KMS-11 (cell line): ENCODE measurements around the gene TIMD4.

Source experiments
- H2AFZ ChIP-seq: fragments of 200-600 bp; sonication (generic); 2 replicates; pipeline ENCODE4 v1.6.1; 2016; ENCODE audit warnings: antibody characterized with exemption, mixed run types, low read depth
- H3K27ac ChIP-seq: fragments of 200-600 bp; sonication (generic); 2 replicates; pipeline ENCODE4 v1.6.1; 2016; ENCODE audit warnings: mild to moderate bottlenecking, mixed run types
- H3K27me3 ChIP-seq: fragments of 200-600 bp; sonication (generic); 2 replicates; pipeline ENCODE4 v1.6.1; 2017; ENCODE audit warnings: mild to moderate bottlenecking, low read depth, mixed run types, moderate library complexity; ENCODE audit not compliant: insufficient read depth
- H3K36me3 ChIP-seq: fragments of 200-600 bp; sonication (generic); 2 replicates; pipeline ENCODE4 v1.6.1; 2017; ENCODE audit warnings: mild to moderate bottlenecking, mixed run types; ENCODE audit not compliant: insufficient read depth
- H3K4me1 ChIP-seq: fragments of 200-600 bp; sonication (generic); 2 replicates; pipeline ENCODE4 v1.6.1; 2016; ENCODE audit warnings: mild to moderate bottlenecking, low read depth, mixed run types; ENCODE audit not compliant: poor library complexity, severe bottlenecking
- H3K4me2 ChIP-seq: fragments of 200-600 bp; sonication (generic); 2 replicates; pipeline ENCODE4 v1.7.0; 2016; ENCODE audit warnings: mild to moderate bottlenecking, mixed run types
- H3K4me3 ChIP-seq: fragments of 200-600 bp; sonication (generic); IDR thresholded peaks from 2 replicates; pipeline ENCODE4 v1.6.1; 2017; ENCODE audit warnings: low read depth, low read length, mixed read lengths; ENCODE audit not compliant: insufficient read depth
- H3K79me2 ChIP-seq: fragments of 200-600 bp; sonication (generic); 2 replicates; pipeline ENCODE4 v1.6.1; 2016; ENCODE audit warnings: low read depth, mixed run types; ENCODE audit not compliant: insufficient read depth
- H3K9ac ChIP-seq: fragments of 200-600 bp; sonication (generic); 2 replicates; pipeline ENCODE4 v1.6.1; 2016; ENCODE audit warnings: mild to moderate bottlenecking, mixed run types
- H4K20me1 ChIP-seq: fragments of 200-600 bp; sonication (generic); 2 replicates; pipeline ENCODE4 v1.6.1; 2016; ENCODE audit warnings: mild to moderate bottlenecking, mixed run types; ENCODE audit not compliant: insufficient read depth
- TF ChIP-seq, protein P1 (sequence below): fragments of 200-600 bp; sonication (generic); conservative IDR thresholded peaks from 2 replicates; pipeline ENCODE4 v1.6.1; 2017; ENCODE audit warnings: low read depth, mild to moderate bottlenecking, antibody characterized with exemption, low read length, moderate library complexity, mixed read lengths

Gene TIMD4

DNA sequence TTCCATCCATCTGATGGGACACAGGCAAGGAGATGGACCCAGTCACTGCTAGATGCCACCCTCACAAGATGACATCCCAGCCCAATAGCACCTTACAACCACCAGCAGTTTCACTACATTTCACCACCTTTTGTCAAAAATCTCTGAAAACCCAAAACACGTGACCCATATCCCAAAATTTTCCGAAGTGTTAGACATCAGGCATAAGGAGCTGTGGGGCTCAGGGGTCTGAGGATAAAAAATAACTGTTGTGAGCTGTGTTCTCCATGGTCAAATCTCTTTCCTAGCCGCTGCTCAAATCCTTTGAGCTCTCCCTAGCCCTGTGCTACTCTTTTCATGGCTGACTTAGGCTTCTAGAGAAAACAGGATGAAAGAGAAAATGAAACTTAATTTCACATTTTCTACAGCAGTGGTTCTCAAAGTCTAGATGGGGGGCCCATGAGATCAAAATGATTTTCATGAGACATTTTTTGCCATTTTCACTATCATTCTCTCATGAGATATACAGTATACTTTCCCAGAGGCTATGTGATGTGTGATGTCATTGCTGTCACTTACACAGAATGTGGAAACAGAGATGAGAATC lies 40.7 kb downstream of the TIMD4 start:
- H3K4me1 ChIP-seq: peaks cover 99% of the 10 kb centered on the region
- no peaks in the 10 kb centered on the region for H3K36me3 ChIP-seq
- peak overlapping the region; percentile 45 for H3K4me2 ChIP-seq
- TF ChIP-seq, protein P1, sequence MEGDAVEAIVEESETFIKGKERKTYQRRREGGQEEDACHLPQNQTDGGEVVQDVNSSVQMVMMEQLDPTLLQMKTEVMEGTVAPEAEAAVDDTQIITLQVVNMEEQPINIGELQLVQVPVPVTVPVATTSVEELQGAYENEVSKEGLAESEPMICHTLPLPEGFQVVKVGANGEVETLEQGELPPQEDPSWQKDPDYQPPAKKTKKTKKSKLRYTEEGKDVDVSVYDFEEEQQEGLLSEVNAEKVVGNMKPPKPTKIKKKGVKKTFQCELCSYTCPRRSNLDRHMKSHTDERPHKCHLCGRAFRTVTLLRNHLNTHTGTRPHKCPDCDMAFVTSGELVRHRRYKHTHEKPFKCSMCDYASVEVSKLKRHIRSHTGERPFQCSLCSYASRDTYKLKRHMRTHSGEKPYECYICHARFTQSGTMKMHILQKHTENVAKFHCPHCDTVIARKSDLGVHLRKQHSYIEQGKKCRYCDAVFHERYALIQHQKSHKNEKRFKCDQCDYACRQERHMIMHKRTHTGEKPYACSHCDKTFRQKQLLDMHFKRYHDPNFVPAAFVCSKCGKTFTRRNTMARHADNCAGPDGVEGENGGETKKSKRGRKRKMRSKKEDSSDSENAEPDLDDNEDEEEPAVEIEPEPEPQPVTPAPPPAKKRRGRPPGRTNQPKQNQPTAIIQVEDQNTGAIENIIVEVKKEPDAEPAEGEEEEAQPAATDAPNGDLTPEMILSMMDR: no peak
- H2AFZ ChIP-seq: peak overlapping the region; percentile 47
- no peaks in the 10 kb centered on the region for H3K79me2 ChIP-seq
- no peaks in the 10 kb centered on the region for H4K20me1 ChIP-seq
- no peak overlapping the region for H3K4me3 ChIP-seq
- H3K27me3 ChIP-seq: no peaks in the 10 kb centered on the region
- no peak overlapping the region for H3K9ac ChIP-seq
- no peak overlapping the region; the same call in 1 of the 2 replicates for H3K27ac ChIP-seq

DNA sequence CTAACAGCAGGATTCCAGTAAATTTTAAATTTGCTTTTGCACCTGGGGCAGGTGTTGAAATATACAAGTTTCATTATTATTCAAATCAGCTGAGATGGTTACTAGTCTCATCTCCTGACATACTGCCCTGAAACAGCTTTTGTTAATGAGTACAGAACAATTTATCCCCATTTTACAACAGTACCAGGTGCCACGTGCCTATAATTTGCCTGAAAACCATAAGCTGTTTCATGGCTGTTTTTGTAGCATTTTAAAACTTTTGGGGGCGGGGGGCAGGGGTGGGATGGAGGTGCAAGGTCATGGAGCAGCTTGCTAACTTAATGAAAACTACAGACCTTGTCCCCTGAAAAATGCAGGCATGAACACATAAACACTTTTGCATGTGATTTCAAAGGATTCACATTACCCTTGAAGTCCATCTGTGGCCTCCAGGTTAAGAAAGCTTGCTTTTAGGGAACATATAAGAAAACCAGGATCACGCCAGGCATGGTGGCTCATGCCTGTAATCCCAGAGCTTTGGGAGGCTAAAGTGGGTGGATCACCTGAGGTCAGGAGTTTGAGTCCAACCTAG lies 42.1 kb downstream of the TIMD4 start:
- TF ChIP-seq, protein P1: no peak
- H3K27ac ChIP-seq: peak overlapping the region; percentile 76
- H3K79me2 ChIP-seq: no peaks in the 10 kb centered on the region
- H3K4me3 ChIP-seq: no peak overlapping the region
- no peak overlapping the region; the same call in 1 of the 2 replicates for H3K9ac ChIP-seq
- peak overlapping the region; percentile 43 for H3K4me2 ChIP-seq
- no peaks in the 10 kb centered on the region for H3K27me3 ChIP-seq
- no peak overlapping the region; the same call in 1 of the 2 replicates for H2AFZ ChIP-seq
- H3K36me3 ChIP-seq: no peaks in the 10 kb centered on the region
- peaks cover 89% of the 10 kb centered on the region for H3K4me1 ChIP-seq
- no peaks in the 10 kb centered on the region for H4K20me1 ChIP-seq

DNA sequence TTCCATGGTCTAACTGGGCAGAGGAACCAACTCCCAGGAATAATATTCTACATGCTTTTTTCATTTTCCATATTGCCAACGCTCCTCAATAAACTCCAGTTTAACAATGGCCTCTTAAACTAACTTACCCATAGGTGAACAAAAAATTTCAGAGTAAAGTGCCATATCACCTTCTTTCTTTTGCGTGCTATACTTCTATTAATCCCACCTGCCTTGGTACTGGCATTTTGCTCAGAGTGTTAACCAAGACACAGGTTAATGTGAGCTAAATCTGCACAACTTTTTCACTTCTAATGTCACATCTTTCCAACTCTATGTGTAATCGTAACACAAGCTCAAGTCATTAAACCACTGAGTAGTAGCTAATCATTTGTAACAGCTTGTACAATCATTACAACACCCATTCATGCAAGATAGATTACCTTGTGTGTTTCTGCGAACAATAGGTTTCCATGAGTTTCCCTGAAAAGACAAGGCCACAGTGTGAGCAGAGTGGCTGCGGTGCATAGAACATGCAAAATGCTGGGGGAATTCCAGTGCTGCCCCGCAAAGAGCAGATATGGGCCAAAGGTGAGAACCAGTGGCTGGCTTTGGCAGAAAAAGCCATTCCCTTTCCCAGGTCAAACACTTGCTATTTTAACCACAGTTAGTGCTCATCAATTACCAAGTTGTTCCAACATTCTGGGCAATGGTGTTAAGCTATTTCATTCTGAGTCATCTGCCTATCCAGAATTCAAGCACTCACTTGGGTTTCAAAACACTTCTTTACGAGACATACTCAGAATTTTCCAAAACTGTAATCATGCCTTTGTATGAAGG lies 42.8 kb downstream of the TIMD4 start:
- peaks cover 89% of the 10 kb centered on the region for H3K4me1 ChIP-seq
- peak overlapping the region; percentile 76 for H3K27ac ChIP-seq
- no peaks in the 10 kb centered on the region for H4K20me1 ChIP-seq
- no peak overlapping the region for H3K4me3 ChIP-seq
- peak overlapping the region; percentile 43 for H3K4me2 ChIP-seq
- no peak overlapping the region; the same call in 1 of the 2 replicates for H3K9ac ChIP-seq
- no peaks in the 10 kb centered on the region for H3K79me2 ChIP-seq
- TF ChIP-seq, protein P1: no peak
- H3K36me3 ChIP-seq: no peaks in the 10 kb centered on the region
- no peaks in the 10 kb centered on the region for H3K27me3 ChIP-seq
- H2AFZ ChIP-seq: no peak overlapping the region; the same call in 1 of the 2 replicates

DNA sequence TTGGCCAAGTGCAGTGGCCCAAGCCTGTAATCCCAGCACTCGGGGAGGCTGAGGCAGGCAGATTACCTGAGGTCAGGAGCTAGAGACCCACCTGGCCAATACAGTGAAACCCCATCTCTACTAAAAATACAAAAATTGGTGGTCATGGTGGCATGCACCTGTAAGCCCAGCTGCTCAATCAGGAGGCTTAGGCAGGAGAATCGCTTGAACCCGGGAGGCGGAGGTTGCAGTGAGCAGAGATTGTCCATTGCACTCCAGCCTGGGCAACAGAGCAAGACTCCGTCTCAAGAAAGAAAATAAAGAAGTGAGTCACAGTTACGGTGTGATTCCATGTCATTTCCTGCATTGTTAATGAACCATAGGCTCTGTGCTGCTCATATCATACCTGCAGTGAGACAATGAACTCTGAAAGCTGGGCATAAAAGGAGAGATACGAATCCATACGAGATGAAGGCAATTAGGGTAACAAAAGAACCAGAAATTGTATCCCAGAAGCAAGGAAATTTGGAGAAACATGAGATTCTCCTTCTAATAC lies 44.6 kb downstream of the TIMD4 start:
- Histone ChIP-seq H4K20me1 (no peaks in the 10 kb centered on the region), H3K4me3 (no peak overlapping the region), H3K9ac (no peak overlapping the region), H3K27me3 (no peaks in the 10 kb centered on the region), H3K79me2 (no peaks in the 10 kb centered on the region), H3K36me3 (no peaks in the 10 kb centered on the region), H3K4me2 (peak overlapping the region; percentile 43; the same call in 1 of the 2 replicates), H3K4me1 (peaks cover 90% of the 10 kb centered on the region), H3K27ac (no peak overlapping the region), H2AFZ (no peak overlapping the region)
- TF ChIP-seq, protein P1: no peak
